ENCODE measurements around the gene HLX. TPM values are rescaled to one million over a fixed set of nuclear protein-coding genes. Genes with fewer than 3 reads are reported as not detected.

The HLX gene
- total and polyA plus RNA-seq, 11 donors, result 3.3 to 14.8 (median 6.7) TPM

GRCh38 chr1:220839474-220839873, 39.8 kb upstream of the HLX start:
- intact Hi-C loops (cut with DNase I), result no loop called here
- Histone ChIP-seq H3K4me1 (peaks cover 0 to 34% (median 15%) of the 10 kb centered on the region in 12 donors), H3K27me3 (no peaks in the 10 kb centered on the region), H3K9me3 (peaks cover 0 to 6% (median 0%) of the 10 kb centered on the region in 12 donors), H3K36me3 (no peaks in the 10 kb centered on the region), H3K27ac (no peak overlapping the region), H3K4me3 (no peak overlapping the region)
- ATAC-seq (no peak), DNase-seq (no peak)
- whole genome bisulfite sequencing, 4 donors, result 47 to 53% (median 51%) methylated on average over 5 of the region's 5 CpGs
- TF ChIP-seq POLR2A (IDR thresholded peaks at IDR 0.05), result no peak
- TF ChIP-seq, protein P1, sequence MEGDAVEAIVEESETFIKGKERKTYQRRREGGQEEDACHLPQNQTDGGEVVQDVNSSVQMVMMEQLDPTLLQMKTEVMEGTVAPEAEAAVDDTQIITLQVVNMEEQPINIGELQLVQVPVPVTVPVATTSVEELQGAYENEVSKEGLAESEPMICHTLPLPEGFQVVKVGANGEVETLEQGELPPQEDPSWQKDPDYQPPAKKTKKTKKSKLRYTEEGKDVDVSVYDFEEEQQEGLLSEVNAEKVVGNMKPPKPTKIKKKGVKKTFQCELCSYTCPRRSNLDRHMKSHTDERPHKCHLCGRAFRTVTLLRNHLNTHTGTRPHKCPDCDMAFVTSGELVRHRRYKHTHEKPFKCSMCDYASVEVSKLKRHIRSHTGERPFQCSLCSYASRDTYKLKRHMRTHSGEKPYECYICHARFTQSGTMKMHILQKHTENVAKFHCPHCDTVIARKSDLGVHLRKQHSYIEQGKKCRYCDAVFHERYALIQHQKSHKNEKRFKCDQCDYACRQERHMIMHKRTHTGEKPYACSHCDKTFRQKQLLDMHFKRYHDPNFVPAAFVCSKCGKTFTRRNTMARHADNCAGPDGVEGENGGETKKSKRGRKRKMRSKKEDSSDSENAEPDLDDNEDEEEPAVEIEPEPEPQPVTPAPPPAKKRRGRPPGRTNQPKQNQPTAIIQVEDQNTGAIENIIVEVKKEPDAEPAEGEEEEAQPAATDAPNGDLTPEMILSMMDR (IDR thresholded peaks at IDR 0.05), result no peak

GRCh38 chr1:220841293-220841692, 38.0 kb upstream of the HLX start:
- TF ChIP-seq, protein P1 (IDR thresholded peaks at IDR 0.05), result peak in 4 of 12 donors; percentile 11 to 36 (median 16)
- TF ChIP-seq POLR2A (IDR thresholded peaks at IDR 0.05), result no peak
- H3K36me3 ChIP-seq, result no peaks in the 10 kb centered on the region
- H3K4me1 ChIP-seq, result peaks cover 0 to 39% (median 15%) of the 10 kb centered on the region in 12 donors
- H3K9me3 ChIP-seq, result peaks cover 0 to 6% (median 0%) of the 10 kb centered on the region in 12 donors
- no peaks in the 10 kb centered on the region for H3K27me3 ChIP-seq
- no peak overlapping the region for H3K4me3 ChIP-seq
- DNase-seq (no peak), ATAC-seq (no peak)
- intact Hi-C loops (cut with DNase I), result loop anchor here in 1 of 10 donors (2.0 to 5.0 kb wide), 2 partner anchors 30 to 36 kb away; partner anchors contain the start of gene HLX
- H3K27ac ChIP-seq, result no peak overlapping the region

DNA sequence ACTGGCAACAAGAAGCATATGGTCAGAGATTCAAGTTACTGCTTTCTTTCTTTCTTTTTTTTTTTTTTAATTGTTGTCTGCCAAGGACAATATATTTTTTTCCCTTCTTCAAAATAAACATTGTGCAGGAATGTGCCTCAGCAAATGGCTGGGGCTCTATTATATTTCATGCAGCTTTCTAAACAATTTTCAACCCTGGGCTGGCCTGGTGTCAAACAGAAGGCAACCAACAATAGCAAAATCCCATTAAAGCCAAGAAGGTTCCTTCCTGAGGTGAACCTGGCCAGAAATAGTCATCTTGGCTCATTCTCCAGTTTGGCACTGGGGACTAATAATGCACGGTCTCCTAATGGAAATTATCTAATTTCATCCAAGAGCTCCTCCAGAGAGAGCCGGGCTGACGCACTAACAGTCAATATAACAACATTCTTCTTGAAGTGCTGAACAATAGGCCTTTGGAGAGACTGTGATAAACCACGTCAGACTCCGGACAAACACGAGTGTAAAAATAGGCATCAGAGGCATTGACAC, 35.7 kb upstream of the HLX start:
- no peak for TF ChIP-seq POLR2A (IDR thresholded peaks at IDR 0.05)
- TF ChIP-seq, protein P1 (IDR thresholded peaks at IDR 0.05), result no peak
- Histone ChIP-seq H3K27me3 (no peaks in the 10 kb centered on the region), H3K4me3 (no peak overlapping the region), H3K9me3 (peaks cover 0 to 6% (median 0%) of the 10 kb centered on the region in 12 donors), H3K27ac (peak overlapping the region in 11 of 12 donors; percentile 9 to 79 (median 67)), H3K36me3 (no peaks in the 10 kb centered on the region), H3K4me1 (peaks cover 0 to 39% (median 15%) of the 10 kb centered on the region in 12 donors)
- WGBS, 4 donors, result 5 to 13% (median 11%) methylated on average over 6 of the region's 6 CpGs
- peak in 4 of 5 donors; percentile 73 to 86 (median 83) for DNase-seq
- peak; percentile 96 to 99 (median 98) for ATAC-seq
- intact Hi-C loops (cut with DNase I), result loop anchor here in 2 of 10 donors (2.0 to 5.0 kb wide), 2 partner anchors 33 to 34 kb away; partner anchors contain the start of gene HLX (in 1 of the 2)

- 90 to 96% (median 93%) methylated on average over 2 of the region's 2 CpGs for WGBS, 4 donors
- DNase-seq (no peak), ATAC-seq (no peak)
- H3K4me3 ChIP-seq, result no peak overlapping the region
- no peaks in the 10 kb centered on the region for H3K36me3 ChIP-seq
- H3K27me3 ChIP-seq, result no peaks in the 10 kb centered on the region
- intact Hi-C loops (cut with DNase I), result no loop called here
- no peaks in the 10 kb centered on the region for H3K4me1 ChIP-seq
- TF ChIP-seq, protein P1 (IDR thresholded peaks at IDR 0.05), result no peak
- no peak for TF ChIP-seq POLR2A (IDR thresholded peaks at IDR 0.05)
- no peak overlapping the region for H3K27ac ChIP-seq
- H3K9me3 ChIP-seq, result peaks cover 0 to 79% (median 19%) of the 10 kb centered on the region in 12 donors
Observed at GRCh38 chr1:220852408-220852807, 26.8 kb upstream of the HLX start.
